ENCODE results near the gene EXO5.
"Not testable (repeated sequence)": the region's sequence is repeated elsewhere in the genome, so short reads cannot be mapped to it uniquely, and the experiment has no call there.

The EXO5 gene

DNA sequence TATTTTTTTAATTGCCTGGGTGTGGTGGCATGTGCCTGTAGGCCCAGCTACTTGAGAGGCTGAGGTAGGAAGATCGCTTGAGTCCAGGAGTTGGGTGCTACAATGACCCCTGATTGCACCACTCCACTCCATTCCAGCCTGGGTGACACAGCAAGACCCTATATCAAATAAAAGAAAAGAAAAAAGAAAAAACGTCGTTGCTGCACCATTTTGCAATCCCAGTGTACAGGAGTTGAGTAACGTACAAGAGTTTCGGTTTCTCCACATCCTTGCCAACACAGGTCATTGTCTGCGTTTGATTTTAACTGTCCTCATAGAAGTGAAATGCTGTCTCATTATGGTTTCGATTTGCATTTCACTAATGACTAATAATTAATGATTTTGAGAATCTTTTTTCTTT, 30.8 kb downstream of the EXO5 start:
- TF ChIP-seq, protein P1, sequence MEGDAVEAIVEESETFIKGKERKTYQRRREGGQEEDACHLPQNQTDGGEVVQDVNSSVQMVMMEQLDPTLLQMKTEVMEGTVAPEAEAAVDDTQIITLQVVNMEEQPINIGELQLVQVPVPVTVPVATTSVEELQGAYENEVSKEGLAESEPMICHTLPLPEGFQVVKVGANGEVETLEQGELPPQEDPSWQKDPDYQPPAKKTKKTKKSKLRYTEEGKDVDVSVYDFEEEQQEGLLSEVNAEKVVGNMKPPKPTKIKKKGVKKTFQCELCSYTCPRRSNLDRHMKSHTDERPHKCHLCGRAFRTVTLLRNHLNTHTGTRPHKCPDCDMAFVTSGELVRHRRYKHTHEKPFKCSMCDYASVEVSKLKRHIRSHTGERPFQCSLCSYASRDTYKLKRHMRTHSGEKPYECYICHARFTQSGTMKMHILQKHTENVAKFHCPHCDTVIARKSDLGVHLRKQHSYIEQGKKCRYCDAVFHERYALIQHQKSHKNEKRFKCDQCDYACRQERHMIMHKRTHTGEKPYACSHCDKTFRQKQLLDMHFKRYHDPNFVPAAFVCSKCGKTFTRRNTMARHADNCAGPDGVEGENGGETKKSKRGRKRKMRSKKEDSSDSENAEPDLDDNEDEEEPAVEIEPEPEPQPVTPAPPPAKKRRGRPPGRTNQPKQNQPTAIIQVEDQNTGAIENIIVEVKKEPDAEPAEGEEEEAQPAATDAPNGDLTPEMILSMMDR (IDR thresholded peaks at IDR 0.05; ENCODE audit: control extremely low read depth, extremely low read depth, low read depth, missing control alignments): no peak
- DNase-seq (ENCODE audit: extremely low spot score): no peak
- POLR2A ChIA-PET: no interaction called here
- CTCF ChIA-PET: no interaction called here

DNA sequence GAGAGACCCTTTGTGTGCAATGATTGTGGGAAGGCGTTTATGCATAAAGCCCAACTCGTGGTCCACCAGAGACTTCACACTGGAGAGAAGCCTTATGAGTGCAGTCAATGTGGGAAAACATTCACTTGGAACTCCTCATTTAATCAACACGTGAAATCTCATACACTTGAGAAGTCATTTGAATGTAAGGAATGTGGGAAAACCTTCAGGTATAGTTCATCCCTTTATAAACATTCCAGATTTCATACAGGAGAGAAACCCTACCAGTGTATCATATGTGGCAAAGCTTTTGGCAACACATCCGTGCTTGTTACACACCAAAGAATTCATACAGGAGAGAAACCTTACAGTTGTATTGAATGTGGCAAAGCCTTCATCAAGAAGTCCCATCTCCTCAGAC, 38.4 kb downstream of the EXO5 start:
- CTCF ChIA-PET: no interaction called here

DNA sequence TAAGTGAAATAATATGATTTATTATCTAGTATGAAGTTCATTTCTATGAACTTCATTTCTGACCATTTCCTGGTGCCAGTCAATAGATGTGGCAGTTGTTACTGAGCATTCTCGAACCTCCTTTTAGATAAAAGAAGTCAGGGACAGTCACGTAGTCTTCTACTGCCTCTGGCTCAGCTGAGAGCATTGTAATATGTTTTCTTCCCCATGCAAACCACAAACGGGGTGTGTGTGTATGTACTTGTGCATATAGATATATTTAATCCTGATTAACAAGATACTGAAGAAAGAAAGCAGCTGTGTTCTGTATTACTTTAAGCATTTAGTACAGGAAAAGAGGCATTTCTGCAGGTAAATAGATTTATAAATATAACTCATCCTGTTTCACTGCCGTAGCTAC, 44.5 kb downstream of the EXO5 start:
- POLR2A ChIA-PET: no interaction called here
- TF ChIP-seq, protein P1 (IDR thresholded peaks at IDR 0.05; ENCODE audit: control extremely low read depth, extremely low read depth, low read depth, missing control alignments): no peak
- no peak for DNase-seq (ENCODE audit: extremely low spot score)
- CTCF ChIA-PET: interaction anchor here (1.4 kb wide), 1 partner anchor 409 kb away, joined by 3 read pairs; no protein-coding TSS in a partner anchor

More for the DNA sequence above, 38.4 kb downstream of the EXO5 start:
- TF ChIP-seq, protein P1 (IDR thresholded peaks at IDR 0.05; ENCODE audit: control extremely low read depth, extremely low read depth, low read depth, missing control alignments): no peak
- POLR2A ChIA-PET: no interaction called here
- no peak for DNase-seq (ENCODE audit: extremely low spot score)

- CTCF ChIA-PET; DNase-seq (ENCODE audit: extremely low spot score); POLR2A ChIA-PET: not testable (repeated sequence)
Measured at GRCh38 chr1:40554807-40555206, 46.2 kb downstream of the EXO5 start.

DNA sequence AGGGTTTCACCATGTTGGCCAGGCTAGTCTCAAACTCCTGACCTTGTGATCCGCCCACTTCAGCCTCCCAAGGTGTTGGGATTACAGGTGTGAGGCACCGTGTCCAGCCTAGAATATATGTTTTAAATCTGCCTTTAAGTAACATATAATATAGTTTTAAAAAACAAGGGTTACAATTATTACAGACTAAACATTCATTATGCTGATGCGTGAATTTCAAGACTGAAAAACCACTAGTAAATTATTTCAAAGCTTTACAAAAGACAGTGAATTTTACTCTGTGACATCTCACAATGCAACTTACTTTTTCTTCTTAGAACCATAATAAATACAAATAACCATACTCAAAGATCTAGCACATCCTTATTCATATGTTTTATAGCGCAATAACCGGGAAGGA, 47.6 kb downstream of the EXO5 start:
- no peak for DNase-seq (ENCODE audit: extremely low spot score)
- POLR2A ChIA-PET: no interaction called here
- TF ChIP-seq, protein P1 (IDR thresholded peaks at IDR 0.05; ENCODE audit: control extremely low read depth, extremely low read depth, low read depth, missing control alignments): no peak
- CTCF ChIA-PET: no interaction called here

- CTCF ChIA-PET: interaction anchor here (0.7 kb wide), 1 partner anchor 26 kb away, joined by 3 read pairs; no protein-coding TSS in a partner anchor
- POLR2A ChIA-PET: not testable (repeated sequence)
Measured at GRCh38 chr1:40558241-40558640, 49.7 kb downstream of the EXO5 start.

GRCh38 chr1:40562185-40562584, 53.6 kb downstream of the EXO5 start:
- ChIA-PET POLR2A (no interaction called here), CTCF (no interaction called here)
- no peak for DNase-seq (ENCODE audit: extremely low spot score)
- TF ChIP-seq, protein P1 (IDR thresholded peaks at IDR 0.05; ENCODE audit: control extremely low read depth, extremely low read depth, low read depth, missing control alignments): no peak

More at GRCh38 chr1:40558241-40558640, 49.7 kb downstream of the EXO5 start:
- not testable (repeated sequence) for DNase-seq (ENCODE audit: extremely low spot score)

DNA sequence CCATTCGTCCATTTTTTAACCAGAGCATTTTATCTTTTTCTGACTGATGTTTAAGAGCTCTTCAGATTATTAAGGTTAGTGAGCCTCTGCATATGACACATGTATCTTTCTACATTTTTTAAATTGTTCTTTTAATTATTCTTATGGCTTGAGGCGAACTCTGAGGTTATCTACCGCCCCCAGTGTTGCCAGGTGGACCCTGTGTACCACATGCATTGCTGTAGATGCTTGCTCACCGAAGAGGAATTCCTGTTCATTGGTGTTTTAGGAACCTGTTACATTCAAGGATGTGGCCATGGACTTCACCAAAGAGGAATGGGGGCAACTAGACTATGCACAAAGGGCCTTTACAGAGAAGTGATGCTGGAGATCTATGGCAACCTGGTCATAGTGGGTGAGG, 54.7 kb downstream of the EXO5 start:
- ChIA-PET POLR2A (no interaction called here), CTCF (no interaction called here)
- no peak for DNase-seq (ENCODE audit: extremely low spot score)
- TF ChIP-seq, protein P1 (IDR thresholded peaks at IDR 0.05; ENCODE audit: control extremely low read depth, extremely low read depth, low read depth, missing control alignments): no peak

Measured in GM10248 (cell line).